SK-N-SH (cell line): ENCODE measurements around the gene BBS2.
A peak's percentile ranks its signal among the peaks of the same experiment; 100 is the strongest.

Source experiments
- CTCF ChIP-seq: fragments of 200-600 bp; sonication (generic); IDR thresholded peaks from 2 replicates; pipeline ENCODE4 v1.6.1; 2017; ENCODE audit warnings: antibody characterized with exemption, mild to moderate bottlenecking, moderate library complexity
- EZH2phosphoT487 ChIP-seq: fragments of 200-600 bp; sonication (generic); IDR thresholded peaks from 2 replicates; pipeline ENCODE4 v1.6.1; 2017; ENCODE audit warnings: low read depth, mixed run types, mild to moderate bottlenecking, antibody characterized with exemption, moderate library complexity, borderline replicate concordance
- MAX ChIP-seq: IDR thresholded peaks from 2 replicates; pipeline ENCODE4 v1.4.0; 2012; ENCODE audit warnings: low read depth
- MEF2A ChIP-seq: IDR thresholded peaks from 2 replicates; pipeline ENCODE4 v1.4.0; 2012; ENCODE audit warnings: low read depth, borderline replicate concordance
- NFIC ChIP-seq: IDR thresholded peaks from 2 replicates; pipeline ENCODE4 v1.4.0; 2012; ENCODE audit warnings: borderline replicate concordance
- PBX3 ChIP-seq: IDR thresholded peaks from 2 replicates; pipeline ENCODE4; 2012
- POLR2AphosphoS5 ChIP-seq: IDR thresholded peaks from 2 replicates; pipeline ENCODE4 v1.6.1; 2012; ENCODE audit warnings: low read depth, low read length
- RCOR1 ChIP-seq: fragments of 150-350 bp; IDR thresholded peaks from 2 replicates; pipeline ENCODE4 v1.6.1; 2017; ENCODE audit warnings: antibody characterized with exemption, low read length
- REST ChIP-seq: IDR thresholded peaks from 2 replicates; pipeline ENCODE4 v1.6.1; 2012; ENCODE audit warnings: mild to moderate bottlenecking, low read depth, low read length, moderate library complexity
- SIN3A ChIP-seq: IDR thresholded peaks from 2 replicates; pipeline ENCODE4 v1.6.1; 2012; ENCODE audit warnings: low read depth, mild to moderate bottlenecking, low read length, moderate library complexity, borderline replicate concordance
- SMC3 ChIP-seq: IDR thresholded peaks from 2 replicates; pipeline ENCODE4 v1.6.1; 2012; ENCODE audit warnings: low read depth, low read length, improper control_type of control experiment
- TEAD4 ChIP-seq: IDR thresholded peaks from 2 replicates; pipeline ENCODE4 v1.4.0; 2012; ENCODE audit warnings: mild to moderate bottlenecking, borderline replicate concordance; ENCODE audit not compliant: insufficient read depth
- USF1 ChIP-seq: IDR thresholded peaks from 2 replicates; pipeline ENCODE4 v1.4.0; 2012; ENCODE audit warnings: low read depth, borderline replicate concordance
- ZBTB33 ChIP-seq: IDR thresholded peaks from 2 replicates; pipeline ENCODE4 v1.4.0; 2012; ENCODE audit warnings: low read depth, borderline replicate concordance

GRCh38 chr16:56534847-56535383 lies 15.1 kb upstream of the BBS2 start:
- no peak for TF ChIP-seq SIN3A
- no peak for TF ChIP-seq EZH2phosphoT487
- no peak for TF ChIP-seq POLR2AphosphoS5
- no peak for TF ChIP-seq SMC3
- TF ChIP-seq CTCF: no peak
- TF ChIP-seq PBX3: no peak
- no peak for TF ChIP-seq RCOR1
- TF ChIP-seq USF1: no peak
- TF ChIP-seq TEAD4: no peak
- no peak for TF ChIP-seq MAX
- no peak for TF ChIP-seq NFIC
- TF ChIP-seq MEF2A: no peak
- TF ChIP-seq ZBTB33: no peak
- peak; percentile 57; the same call in 1 of the 2 replicates for TF ChIP-seq REST
